ENCODE data around the gene PEBP1. TPM values are rescaled to one million over a fixed set of nuclear protein-coding genes. Genes with fewer than 3 reads are reported as not detected.
"Not testable (repeated sequence)": the region's sequence is repeated elsewhere in the genome, so short reads cannot be mapped to it uniquely, and the experiment has no call there.

Gene PEBP1
- total RNA-seq, 1 experiment from 2014 or later: 320 TPM

- no peak overlapping the region for H3K18ac ChIP-seq (ENCODE audit: insufficient read length, low read depth, low read length)
- H4K5ac ChIP-seq (ENCODE audit: insufficient read length, low read depth, low read length): no peak overlapping the region
- H3K9ac ChIP-seq (ENCODE audit: extremely low read depth, insufficient read length, low read length): no peak overlapping the region
- H3K9me3 ChIP-seq (ENCODE audit: control insufficient read depth, low read depth, low read length): no peaks in the 10 kb centered on the region
- no CpG with 5 or more reads among the region's 5 CpGs for WGBS (ENCODE audit: extremely low coverage, insufficient read length, low lambda C conversion rate)
- no peak overlapping the region for H2BK120ac ChIP-seq (ENCODE audit: low read depth, low read length, poor library complexity, severe bottlenecking)
- no peak overlapping the region for H2BK12ac ChIP-seq (ENCODE audit: insufficient read length, low read depth, low read length)
- no peak overlapping the region for H2BK5ac ChIP-seq (ENCODE audit: insufficient read length, low read length)
- no peak overlapping the region for H3K4me2 ChIP-seq (ENCODE audit: insufficient read depth, insufficient read length, low read length)
- H3K23ac ChIP-seq (ENCODE audit: insufficient read length, low read depth, low read length): no peak overlapping the region
- H2BK20ac ChIP-seq (ENCODE audit: low read depth, low read length, poor library complexity, severe bottlenecking): no peak overlapping the region
- H3K4me1 ChIP-seq (ENCODE audit: insufficient read depth, low read length): no peaks in the 10 kb centered on the region
- H2AK5ac ChIP-seq (ENCODE audit: insufficient read length, low read length): no peak overlapping the region
- DNase-seq: no peak
- H4K20me1 ChIP-seq (ENCODE audit: control insufficient read depth, insufficient read depth, insufficient read length): no peaks in the 10 kb centered on the region
- no peak overlapping the region for H3K4me3 Mint-ChIP-seq
- H4K8ac ChIP-seq (replicated peaks; ENCODE audit: insufficient read length, low read depth, low read length): no peak overlapping the region
- peaks cover 0 to 5% of the 10 kb centered on the region in 2 experiments; a peak in 1 of 5 replicates for H3K9me3 Mint-ChIP-seq
- H3K23me2 ChIP-seq (ENCODE audit: insufficient read length, low read depth, low read length, poor library complexity, severe bottlenecking): no peaks in the 10 kb centered on the region
- TF ChIP-seq CTCF (conservative IDR thresholded peaks at IDR 0.05): no peak
- no peak overlapping the region for H2BK15ac ChIP-seq (ENCODE audit: low read depth, low read length)
- no peak overlapping the region for H3K4ac ChIP-seq (ENCODE audit: low read depth, low read length)
- no peak overlapping the region for H2AFZ ChIP-seq (ENCODE audit: low read length)
- H3K27me3 Mint-ChIP-seq (ENCODE audit: low read depth): no peaks in the 10 kb centered on the region
- H3K14ac ChIP-seq (ENCODE audit: insufficient read depth, low read length): no peak overlapping the region
- H3K4me1 Mint-ChIP-seq: no peaks in the 10 kb centered on the region
- H3K79me2 ChIP-seq (ENCODE audit: insufficient read depth, low read length): no peaks in the 10 kb centered on the region
- no peaks in the 10 kb centered on the region for H3K79me1 ChIP-seq (ENCODE audit: insufficient read depth, low read depth, low read length, poor library complexity, severe bottlenecking)
- H3K27me3 ChIP-seq (ENCODE audit: insufficient read depth, low read length): no peaks in the 10 kb centered on the region
- peaks cover 4 to 6% (median 5%) of the 10 kb centered on the region in 3 experiments; a peak in 4 of 7 replicates for H3K36me3 Mint-ChIP-seq (ENCODE audit: insufficient read depth in 1 of 3, low read depth in 3 of 3)
- no peak overlapping the region for H3K27ac Mint-ChIP-seq
- H3K27ac ChIP-seq (ENCODE audit: insufficient read length, low read depth, low read length): no peak overlapping the region
- no peak overlapping the region for H4K91ac ChIP-seq (ENCODE audit: insufficient read length, low read depth, low read length)
- no peak overlapping the region for H3K56ac ChIP-seq (ENCODE audit: insufficient read length, low read depth, low read length)
- H3T11ph ChIP-seq (ENCODE audit: low read length): no peak overlapping the region
Observed at GRCh38 chr12:118127867-118128266, 8.1 kb upstream of the PEBP1 start.

DNA sequence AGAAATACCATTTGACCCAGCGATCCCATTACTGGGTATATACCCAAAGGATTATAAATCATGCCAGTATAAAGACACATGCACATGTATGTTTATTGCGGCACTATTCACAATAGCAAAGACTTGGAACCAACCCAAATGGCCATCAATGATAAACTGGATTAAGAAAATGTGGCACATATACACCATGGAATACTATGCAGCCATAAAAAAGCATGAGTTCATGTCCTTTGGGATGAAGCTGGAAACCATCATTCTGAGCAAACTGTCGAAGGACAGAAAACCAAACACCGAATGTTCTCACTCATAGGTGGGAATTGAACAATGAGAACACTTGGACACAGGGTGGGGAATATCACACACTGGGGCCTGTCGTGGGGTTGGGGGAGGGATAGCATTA, 6.5 kb upstream of the PEBP1 start:
- WGBS (ENCODE audit: extremely low coverage, insufficient read length, low lambda C conversion rate): no CpG with 5 or more reads among the region's 5 CpGs

More for the DNA sequence above, 6.5 kb upstream of the PEBP1 start:
- not testable (repeated sequence) for H3K4me1 Mint-ChIP-seq; H3K79me1 ChIP-seq (ENCODE audit: insufficient read depth, low read depth, low read length, poor library complexity, severe bottlenecking); H4K91ac ChIP-seq (ENCODE audit: insufficient read length, low read depth, low read length); H3K9me3 ChIP-seq (ENCODE audit: control insufficient read depth, low read depth, low read length); H2AK5ac ChIP-seq (ENCODE audit: insufficient read length, low read length); DNase-seq; H3K23ac ChIP-seq (ENCODE audit: insufficient read length, low read depth, low read length); H3K27me3 ChIP-seq (ENCODE audit: insufficient read depth, low read length); H3K4me1 ChIP-seq (ENCODE audit: insufficient read depth, low read length); H2BK15ac ChIP-seq (ENCODE audit: low read depth, low read length); H3K27me3 Mint-ChIP-seq (ENCODE audit: low read depth); H3K36me3 Mint-ChIP-seq (ENCODE audit: insufficient read depth in 1 of 3, low read depth in 3 of 3); H4K5ac ChIP-seq (ENCODE audit: insufficient read length, low read depth, low read length); H2BK12ac ChIP-seq (ENCODE audit: insufficient read length, low read depth, low read length); H3K9me3 Mint-ChIP-seq; H3K27ac Mint-ChIP-seq; H3K4me3 Mint-ChIP-seq; H4K8ac ChIP-seq (replicated peaks; ENCODE audit: insufficient read length, low read depth, low read length); H2AFZ ChIP-seq (ENCODE audit: low read length); H3K79me2 ChIP-seq (ENCODE audit: insufficient read depth, low read length); H3K4me2 ChIP-seq (ENCODE audit: insufficient read depth, insufficient read length, low read length); H3K56ac ChIP-seq (ENCODE audit: insufficient read length, low read depth, low read length); H3K9ac ChIP-seq (ENCODE audit: extremely low read depth, insufficient read length, low read length); H2BK20ac ChIP-seq (ENCODE audit: low read depth, low read length, poor library complexity, severe bottlenecking); H2BK5ac ChIP-seq (ENCODE audit: insufficient read length, low read length); H2BK120ac ChIP-seq (ENCODE audit: low read depth, low read length, poor library complexity, severe bottlenecking); H4K20me1 ChIP-seq (ENCODE audit: control insufficient read depth, insufficient read depth, insufficient read length); H3K14ac ChIP-seq (ENCODE audit: insufficient read depth, low read length); H3K23me2 ChIP-seq (ENCODE audit: insufficient read length, low read depth, low read length, poor library complexity, severe bottlenecking); H3T11ph ChIP-seq (ENCODE audit: low read length); H3K27ac ChIP-seq (ENCODE audit: insufficient read length, low read depth, low read length); H3K4ac ChIP-seq (ENCODE audit: low read depth, low read length); H3K18ac ChIP-seq (ENCODE audit: insufficient read length, low read depth, low read length)
